IPS-18c (cell line): ENCODE results near the gene GRB2.

Experiments
- H3K4me3 ChIP-seq: 2 replicates; pipeline ENCODE4 v1.7.0; 2013; ENCODE audit warnings: low read depth, mild to moderate bottlenecking, low read length, moderate library complexity; ENCODE audit not compliant: insufficient read depth
- H3K9me3 ChIP-seq: one replicate; pipeline ENCODE4 v1.6.1; 2013; ENCODE audit warnings: mild to moderate bottlenecking, low read length, moderate library complexity; ENCODE audit not compliant: control insufficient read depth, insufficient read depth

GRB2 gene

GRCh38 chr17:75345514-75346167, 59.8 kb downstream of the GRB2 start:
- Histone ChIP-seq H3K4me3 (no peak overlapping the region; the same call in 1 of the 2 replicates), H3K9me3 (no peaks in the 10 kb centered on the region)

- Histone ChIP-seq H3K4me3 (no peak overlapping the region), H3K9me3 (no peaks in the 10 kb centered on the region)
These were observed 60.8 kb downstream of the GRB2 start for GRCh38 chr17:75344666-75345065.

DNA sequence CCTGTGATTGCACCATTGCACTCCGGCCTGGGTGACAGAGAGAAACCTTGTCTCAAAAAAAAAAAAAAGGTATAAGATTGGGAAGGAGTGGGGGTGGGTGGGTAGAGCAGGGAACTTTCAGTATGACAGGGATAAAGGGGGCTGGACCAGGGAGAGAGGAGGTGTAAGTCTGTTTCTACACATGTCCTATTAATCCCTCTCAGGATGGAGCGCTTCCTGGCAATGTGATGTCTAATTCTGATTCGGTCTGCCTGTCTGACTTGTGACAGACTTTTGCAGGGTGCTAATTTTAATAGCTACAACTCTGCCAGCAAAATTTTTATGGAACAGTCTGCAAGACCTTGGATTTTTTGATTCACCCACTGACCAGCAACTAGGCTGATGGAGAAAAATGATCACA, 62.5 kb downstream of the GRB2 start:
- no peaks in the 10 kb centered on the region for H3K9me3 ChIP-seq
- no peak overlapping the region for H3K4me3 ChIP-seq

DNA sequence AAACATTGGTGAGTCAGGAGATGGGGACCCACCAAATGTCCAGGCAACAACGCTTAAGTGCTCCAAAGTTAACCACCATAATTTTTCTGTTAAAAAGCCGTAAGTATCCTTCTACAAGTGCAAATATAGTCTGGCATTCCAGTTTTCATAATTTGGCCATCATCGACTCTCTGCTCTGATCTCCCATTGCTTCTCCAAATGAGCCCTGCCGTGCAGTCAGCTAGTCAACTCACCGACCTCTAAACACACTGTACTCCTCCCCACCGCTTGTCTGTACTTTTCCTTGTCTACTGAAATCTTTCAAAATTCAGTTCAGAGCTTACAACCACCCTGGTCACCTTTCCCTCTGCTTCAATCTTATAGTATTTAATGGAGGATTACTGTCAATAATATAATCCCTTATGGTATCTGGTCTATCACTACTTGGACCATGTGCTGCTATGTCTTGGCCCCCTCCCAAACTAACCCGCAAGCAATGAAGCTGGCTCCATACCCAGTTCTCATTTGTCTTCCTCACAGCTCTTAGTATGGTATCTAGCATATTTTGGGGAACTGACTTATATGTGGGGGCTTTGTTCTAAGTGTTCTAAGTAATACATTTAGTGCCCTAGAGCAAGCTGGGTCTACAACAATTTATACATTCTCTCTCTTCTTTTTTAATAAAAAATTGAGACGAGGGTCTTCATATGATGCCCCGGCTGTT, 63.5 kb downstream of the GRB2 start:
- Histone ChIP-seq H3K4me3 (no peak overlapping the region), H3K9me3 (no peaks in the 10 kb centered on the region)

- H3K9me3 ChIP-seq, result no peaks in the 10 kb centered on the region
- no peak overlapping the region for H3K4me3 ChIP-seq
These were observed 64.8 kb downstream of the GRB2 start for GRCh38 chr17:75340631-75341030.

- Histone ChIP-seq H3K4me3 (no peak overlapping the region), H3K9me3 (no peaks in the 10 kb centered on the region)
These were observed 65.5 kb downstream of the GRB2 start for GRCh38 chr17:75339971-75340370.

DNA sequence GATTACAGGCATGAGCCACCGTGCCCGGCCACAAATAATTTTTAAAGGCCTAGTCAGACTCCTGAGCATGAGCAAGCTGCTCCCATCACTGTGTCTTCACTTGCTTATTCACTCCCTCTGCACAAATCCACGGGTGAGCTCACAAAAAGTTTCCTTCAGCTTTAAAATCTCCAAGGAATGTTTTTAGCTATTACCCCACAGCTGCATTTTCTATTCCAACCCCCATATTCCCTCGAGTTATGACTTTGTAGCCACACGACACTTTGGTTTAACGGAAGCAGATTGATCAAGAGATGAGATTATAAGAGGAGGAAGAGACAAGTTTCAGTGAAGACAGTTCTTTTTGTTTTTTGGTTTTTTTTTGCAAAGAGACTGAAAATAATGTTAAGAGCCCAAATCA, 67.1 kb downstream of the GRB2 start:
- H3K4me3 ChIP-seq, result no peak overlapping the region
- no peaks in the 10 kb centered on the region for H3K9me3 ChIP-seq

DNA sequence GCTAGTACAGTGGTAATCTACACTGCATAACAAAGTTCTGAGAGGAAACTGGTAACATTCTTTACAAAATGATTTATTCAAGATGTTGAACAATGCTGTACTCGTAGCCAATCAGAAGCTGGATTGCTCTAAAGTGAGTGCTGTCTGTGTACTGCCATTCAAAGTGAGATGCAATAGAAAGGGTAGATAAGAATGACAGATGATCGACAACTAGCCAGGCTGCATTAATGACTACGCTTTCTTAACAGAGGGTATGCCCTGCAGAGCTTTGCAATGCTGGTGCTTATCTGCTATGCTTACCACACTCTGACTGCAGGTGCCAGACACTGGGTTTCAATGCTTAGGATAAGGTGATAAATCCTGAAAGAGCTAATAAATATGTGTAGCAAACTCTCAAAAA, 70.2 kb downstream of the GRB2 start:
- no peak overlapping the region for H3K4me3 ChIP-seq
- H3K9me3 ChIP-seq, result no peaks in the 10 kb centered on the region

GRCh38 chr17:75334723-75335122, 70.8 kb downstream of the GRB2 start:
- Histone ChIP-seq H3K4me3 (no peak overlapping the region), H3K9me3 (no peaks in the 10 kb centered on the region)

DNA sequence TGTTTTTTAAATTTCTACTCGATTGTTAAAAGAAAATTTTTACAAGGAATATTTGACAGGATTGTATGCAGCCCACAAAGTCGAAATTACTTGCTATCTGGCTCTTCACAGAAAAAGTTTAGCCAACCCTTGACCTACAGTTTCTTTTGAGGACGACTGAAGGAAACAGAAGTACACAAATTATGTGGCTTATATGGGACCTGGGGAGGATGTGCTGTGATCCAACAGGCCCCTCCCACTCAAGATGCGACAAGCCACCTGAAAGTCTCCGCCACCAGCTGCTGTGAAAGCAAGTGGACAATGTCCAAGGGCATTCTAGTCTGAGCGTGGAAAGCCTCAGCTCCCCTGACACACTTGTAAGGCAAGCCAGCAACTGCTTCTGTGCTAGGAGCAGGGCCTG, 73.8 kb downstream of the GRB2 start:
- Histone ChIP-seq H3K9me3 (no peaks in the 10 kb centered on the region), H3K4me3 (no peak overlapping the region)

DNA sequence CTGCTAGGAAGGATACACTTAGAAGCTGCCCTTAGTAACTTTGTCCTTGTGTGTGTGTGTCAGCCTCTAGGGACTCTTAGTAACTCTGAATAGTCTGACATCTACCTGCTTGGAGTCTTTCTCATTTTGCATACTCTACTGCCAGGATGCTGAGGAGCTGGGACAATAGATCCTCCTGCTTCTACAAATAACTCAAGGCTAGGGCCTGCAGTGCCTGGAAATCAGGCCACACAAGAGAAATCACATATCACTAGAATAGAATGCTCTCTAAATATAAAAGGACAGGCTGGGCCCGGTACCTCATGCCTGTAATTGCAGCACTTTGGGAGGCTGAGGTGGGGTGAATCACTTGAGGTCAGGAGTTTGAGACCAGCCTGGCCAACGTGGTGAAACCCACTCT, 77.7 kb downstream of the GRB2 start:
- H3K4me3 ChIP-seq, result no peak overlapping the region

GRCh38 chr17:75326226-75326848, 79.1 kb downstream of the GRB2 start:
- Histone ChIP-seq H3K4me3 (no peak overlapping the region), H3K9me3 (no peaks in the 10 kb centered on the region)

More for the DNA sequence above, 77.7 kb downstream of the GRB2 start:
- no peaks in the 10 kb centered on the region for H3K9me3 ChIP-seq

- Histone ChIP-seq H3K4me3 (no peak overlapping the region), H3K9me3 (no peaks in the 10 kb centered on the region)
These were observed 79.7 kb downstream of the GRB2 start for GRCh38 chr17:75325827-75326225.

GRCh38 chr17:75325348-75325747, 80.1 kb downstream of the GRB2 start:
- H3K4me3 ChIP-seq, result no peak overlapping the region
- no peaks in the 10 kb centered on the region for H3K9me3 ChIP-seq

GRCh38 chr17:75321506-75321905, 84.0 kb downstream of the GRB2 start:
- H3K9me3 ChIP-seq, result no peaks in the 10 kb centered on the region
- no peak overlapping the region for H3K4me3 ChIP-seq

DNA sequence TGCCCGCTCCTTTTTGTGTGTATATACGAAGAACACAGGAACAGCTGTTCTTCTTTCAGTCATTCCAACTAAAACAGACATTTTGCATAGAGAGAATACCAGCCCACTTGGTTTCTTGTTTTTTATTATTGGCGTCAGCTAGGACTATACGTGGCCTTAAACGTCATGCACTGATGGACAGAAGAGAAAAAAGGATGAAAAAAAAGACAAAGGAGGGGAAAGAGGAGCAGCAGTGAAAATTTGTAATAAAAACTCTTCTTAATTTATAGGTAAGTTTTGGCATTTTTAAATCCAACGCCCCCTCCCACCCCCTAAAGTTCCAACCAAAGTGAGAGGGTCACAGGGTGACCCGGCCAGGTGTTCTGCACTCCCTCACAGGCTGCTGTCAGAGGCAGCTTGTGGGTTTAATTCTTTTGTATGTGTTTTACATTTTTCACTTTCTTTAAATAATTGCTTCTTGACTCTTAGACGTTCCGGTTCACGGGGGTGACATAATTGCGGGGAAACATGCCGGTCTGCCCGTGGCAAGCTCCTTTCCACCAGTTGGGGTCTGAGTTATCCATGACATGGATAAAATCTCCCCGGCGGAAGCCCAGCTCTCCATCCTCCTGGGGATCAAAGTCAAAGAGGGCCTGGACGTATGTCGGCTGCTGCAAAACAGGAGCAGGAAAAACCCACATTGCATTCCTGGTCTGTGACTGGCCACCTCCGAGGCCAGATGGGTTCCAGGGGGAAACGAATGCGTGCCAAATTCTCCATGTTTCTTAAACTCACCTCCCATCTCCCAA, 85.4 kb downstream of the GRB2 start:
- Histone ChIP-seq H3K4me3 (no peak overlapping the region), H3K9me3 (no peaks in the 10 kb centered on the region)

DNA sequence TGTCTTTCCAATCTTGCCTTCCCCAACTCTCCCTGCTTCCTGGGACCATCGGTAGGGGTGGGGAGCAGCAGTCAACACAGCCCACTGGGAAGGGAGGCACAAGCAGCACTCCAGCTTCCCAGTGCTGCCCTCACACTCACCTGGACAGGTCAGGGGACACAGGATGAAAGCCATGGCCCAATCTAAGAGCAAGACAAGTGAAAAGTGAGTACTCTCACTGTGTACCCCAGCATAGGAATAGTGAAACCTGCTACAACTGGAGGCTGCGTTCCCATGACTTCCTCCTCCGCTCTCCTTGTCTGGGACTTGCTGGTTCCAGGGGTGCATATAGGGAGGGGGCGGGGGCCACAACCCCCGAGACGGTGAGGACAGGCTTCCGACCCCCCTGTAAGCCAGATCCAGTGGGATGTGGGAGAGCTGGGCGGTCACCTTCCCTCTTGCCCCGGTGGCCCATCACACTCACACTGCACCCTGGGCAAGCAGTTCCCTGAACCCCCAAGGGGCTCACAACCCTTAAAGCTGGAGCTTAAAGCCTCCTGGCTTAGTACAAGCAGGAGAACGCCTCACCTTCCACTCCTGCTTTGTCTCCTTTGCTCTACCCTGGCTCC, 86.8 kb downstream of the GRB2 start:
- H3K9me3 ChIP-seq, result no peaks in the 10 kb centered on the region
- H3K4me3 ChIP-seq, result no peak overlapping the region
